GM12865 (cell line): ENCODE results near the gene MYO1B.

ENCODE experiments used
- DNase-seq: peaks from one replicate; pipeline ENCODE4 v3.0.0; 2010; ENCODE audit warnings: low read depth
- H3K4me3 ChIP-seq: 2 replicates; pipeline ENCODE4 v1.5.1; 2011; ENCODE audit warnings: mild to moderate bottlenecking, low read depth, low read length, control low read depth
- TF ChIP-seq, protein P1 (sequence below): IDR thresholded peaks from 2 replicates; pipeline ENCODE4 v1.5.1; 2011; ENCODE audit warnings: low read length, control low read depth, low read depth, inconsistent platforms; ENCODE audit not compliant: insufficient read depth; ENCODE audit errors: missing control alignments

The MYO1B gene

DNA sequence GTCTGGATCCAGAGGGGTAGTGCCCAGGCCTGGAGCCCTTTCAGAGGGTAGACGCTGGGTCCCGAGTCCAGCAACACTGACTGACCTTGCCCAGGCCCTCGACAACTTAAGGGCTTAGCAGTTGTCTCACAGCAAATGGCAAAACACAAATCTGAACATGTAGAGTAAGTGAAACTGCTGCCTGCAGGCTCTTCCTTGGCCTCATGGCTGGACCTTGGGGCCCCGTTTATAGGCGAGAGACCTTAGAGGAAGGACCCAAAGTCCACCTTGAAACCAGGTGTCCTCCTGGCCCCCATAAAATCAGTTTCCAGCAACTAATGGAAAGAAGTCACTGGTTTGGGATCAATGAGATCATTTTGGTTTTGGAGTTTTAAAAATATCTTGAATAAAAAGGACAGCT lies 154.4 kb downstream of the MYO1B start:
- H3K4me3 ChIP-seq: no peak overlapping the region
- TF ChIP-seq, protein P1, sequence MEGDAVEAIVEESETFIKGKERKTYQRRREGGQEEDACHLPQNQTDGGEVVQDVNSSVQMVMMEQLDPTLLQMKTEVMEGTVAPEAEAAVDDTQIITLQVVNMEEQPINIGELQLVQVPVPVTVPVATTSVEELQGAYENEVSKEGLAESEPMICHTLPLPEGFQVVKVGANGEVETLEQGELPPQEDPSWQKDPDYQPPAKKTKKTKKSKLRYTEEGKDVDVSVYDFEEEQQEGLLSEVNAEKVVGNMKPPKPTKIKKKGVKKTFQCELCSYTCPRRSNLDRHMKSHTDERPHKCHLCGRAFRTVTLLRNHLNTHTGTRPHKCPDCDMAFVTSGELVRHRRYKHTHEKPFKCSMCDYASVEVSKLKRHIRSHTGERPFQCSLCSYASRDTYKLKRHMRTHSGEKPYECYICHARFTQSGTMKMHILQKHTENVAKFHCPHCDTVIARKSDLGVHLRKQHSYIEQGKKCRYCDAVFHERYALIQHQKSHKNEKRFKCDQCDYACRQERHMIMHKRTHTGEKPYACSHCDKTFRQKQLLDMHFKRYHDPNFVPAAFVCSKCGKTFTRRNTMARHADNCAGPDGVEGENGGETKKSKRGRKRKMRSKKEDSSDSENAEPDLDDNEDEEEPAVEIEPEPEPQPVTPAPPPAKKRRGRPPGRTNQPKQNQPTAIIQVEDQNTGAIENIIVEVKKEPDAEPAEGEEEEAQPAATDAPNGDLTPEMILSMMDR: no peak

DNA sequence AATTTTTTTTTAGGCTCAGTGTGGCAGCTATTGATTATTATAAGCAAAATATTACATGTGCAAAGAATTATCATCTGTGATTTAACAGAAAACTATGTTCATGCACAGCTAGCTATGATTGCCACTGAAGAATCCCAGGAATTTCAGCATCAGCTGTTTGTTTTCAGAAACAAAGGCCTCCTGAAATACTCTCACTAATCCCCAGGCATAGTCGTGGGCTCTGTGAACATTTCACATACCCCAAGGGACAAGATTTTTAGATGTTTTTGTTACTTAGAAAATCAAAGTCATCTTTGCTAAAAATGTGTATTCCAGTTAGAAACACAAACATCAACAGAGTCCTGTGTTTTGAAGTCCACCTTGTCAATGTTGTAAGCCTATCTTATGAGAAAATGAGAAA lies 156.1 kb downstream of the MYO1B start:
- no peak for DNase-seq

More for the DNA sequence above, 154.4 kb downstream of the MYO1B start:
- no peak for DNase-seq

DNA sequence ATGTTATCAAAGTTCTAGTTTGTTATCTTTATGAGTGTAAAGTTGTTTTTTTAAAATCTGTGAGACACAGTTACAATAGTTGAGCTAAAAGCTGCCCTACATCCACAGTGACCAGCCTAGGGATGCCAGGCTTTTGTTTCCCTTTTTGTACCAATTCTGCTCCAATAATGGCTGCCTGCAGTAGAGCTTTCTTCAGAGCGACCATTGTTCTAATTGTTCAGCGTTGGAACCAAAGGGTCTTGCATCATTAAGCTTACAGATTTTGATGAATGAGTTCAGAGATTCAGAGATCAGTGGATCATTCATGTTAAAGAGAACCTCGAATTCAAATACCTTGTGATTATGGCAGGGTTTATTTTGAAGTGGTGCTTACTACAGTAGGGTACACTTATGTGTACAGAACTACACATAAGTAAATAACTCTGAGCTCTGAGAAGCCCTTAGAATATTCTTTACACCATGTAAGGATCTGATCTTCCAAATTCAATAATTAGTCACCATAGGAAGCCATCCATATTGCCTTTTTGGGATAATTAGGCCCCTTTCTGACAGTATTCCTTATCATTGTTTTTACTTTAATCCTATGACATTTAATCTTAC lies 157.9 kb downstream of the MYO1B start:
- TF ChIP-seq, protein P1: no peak
- H3K4me3 ChIP-seq: no peak overlapping the region
- DNase-seq: no peak

More for the DNA sequence above, 156.1 kb downstream of the MYO1B start:
- TF ChIP-seq, protein P1: no peak
- H3K4me3 ChIP-seq: no peak overlapping the region

GRCh38 chr2:191404568-191404991 lies 159.4 kb downstream of the MYO1B start:
- TF ChIP-seq, protein P1: no peak
- DNase-seq: no peak
- H3K4me3 ChIP-seq: no peak overlapping the region

GRCh38 chr2:191405546-191405945 lies 160.3 kb downstream of the MYO1B start:
- no peak for DNase-seq
- no peak overlapping the region for H3K4me3 ChIP-seq
- TF ChIP-seq, protein P1: no peak

DNA sequence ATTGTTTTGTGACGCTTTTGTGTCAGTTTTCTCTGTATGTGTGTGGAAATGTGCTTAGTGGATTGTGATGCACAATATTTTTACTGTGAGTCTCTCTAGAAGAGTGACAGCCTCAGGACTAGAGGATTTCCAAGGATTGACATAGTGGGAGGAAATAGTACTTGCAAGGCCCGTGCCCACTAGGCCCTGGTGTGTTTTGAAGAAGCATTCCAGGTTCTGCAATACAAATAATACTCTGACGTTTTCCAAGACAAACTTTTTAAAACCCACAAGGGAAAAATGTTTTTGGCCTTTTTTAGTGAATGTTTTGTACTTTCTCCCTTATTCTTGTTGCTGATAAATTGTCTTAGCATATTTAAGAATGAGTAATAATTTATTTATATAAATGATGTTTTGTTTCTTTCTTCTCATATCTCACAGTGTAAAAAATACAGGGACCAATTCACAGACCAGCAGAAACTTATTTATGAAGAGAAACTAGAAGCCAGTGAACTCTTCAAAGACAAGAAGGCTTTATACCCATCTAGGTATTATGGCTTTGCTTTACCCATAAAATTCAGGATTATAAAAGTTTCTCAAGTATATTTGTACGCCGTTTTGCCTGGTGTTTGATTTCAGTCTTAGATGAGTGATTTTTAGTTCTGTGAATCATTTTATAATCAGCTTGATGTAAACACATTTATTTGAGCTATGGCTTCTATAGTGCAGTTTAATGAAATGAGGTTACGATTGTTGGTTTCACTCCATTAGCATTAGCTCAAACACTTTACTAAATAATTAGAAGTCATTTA lies 165.6 kb downstream of the MYO1B start:
- TF ChIP-seq, protein P1: no peak
- DNase-seq: no peak

More for the DNA sequence above, 165.6 kb downstream of the MYO1B start:
- H3K4me3 ChIP-seq: no peak overlapping the region
